HepG2 (cell line): ENCODE measurements around the gene GMEB2. TPM values are rescaled to one million over a fixed set of nuclear protein-coding genes. Genes with fewer than 3 reads are reported as not detected.

Experiments used
- ATAC-seq: fragments of 200-7000 bp; cut with Tn5 transposase; 3 replicates; pipeline ENCODE4 v1.9.1; 2020; ENCODE audit warnings: mild to moderate bottlenecking, moderate library complexity
- BruUV-seq: library from RNA; stranded (reverse); fragments of 400-500 nt; replicated peaks from 2 replicates; lab custom pipeline; 2021; lab: Mats Ljungman, UMichigan
- CTCF ChIA-PET: fragments of 300-600 bp; formaldehyde crosslinking; extraction: SDS; loops from one replicate; lab custom pipeline; 2021; ENCODE audit warnings: low total read pairs, inconsistent platforms, low intra/inter-chr PET ratio; lab: Yijun Ruan, JAX
- POLR2A ChIA-PET: fragments of 350-600 bp; sonication (Branson Sonifier 250); formaldehyde crosslinking; loops from one replicate; lab custom pipeline; 2020; ENCODE audit warnings: antibody characterized with exemption, inconsistent platforms; lab: Yijun Ruan, JAX
- DNase-seq: peaks from one replicate; pipeline ENCODE4 v3.0.0-alpha.2; 2015; ENCODE audit warnings: low spot score
- FAIRE-seq: peaks from 3 replicates; lab custom pipeline; 2011; peaks lifted over from hg19 to GRCh38; lab: Jason Lieb, UNC
- H2AFZ ChIP-seq: one replicate; pipeline ENCODE4 v1.6.1; 2011; ENCODE audit warnings: low read length, inconsistent platforms
- H3K27ac ChIP-seq: fragments of 300-600 bp; 3 replicates; pipeline ENCODE4 v1.8.0; 2011; ENCODE audit warnings: mixed run types, mild to moderate bottlenecking, mixed read lengths, low read length, inconsistent platforms; ENCODE audit not compliant: insufficient read depth; ENCODE audit errors: extremely low read length
- H3K27me3 ChIP-seq, 2 experiments: fragments of 200-600 bp in 1 of 2; 2 replicates in 1 of 2; 3 replicates in 1 of 2; pipeline versions ENCODE4 v1.6.0 to v1.8.0; 2011; ENCODE audit warnings: low read length in 2 of 2, mild to moderate bottlenecking in 2 of 2, moderate library complexity in 2 of 2, inconsistent platforms in 1 of 2; ENCODE audit not compliant: insufficient read depth in 2 of 2, control insufficient read depth in 1 of 2
- H3K36me3 ChIP-seq, 2 experiments: fragments of 200-600 bp in 1 of 2; replicated peaks in 1 of 2; 2 replicates in 1 of 2; 3 replicates in 1 of 2; pipeline versions ENCODE4 v1.5.1 to v1.8.0; 2011; ENCODE audit warnings: low read length in 2 of 2, inconsistent platforms in 1 of 2; ENCODE audit not compliant: insufficient read depth in 2 of 2, control insufficient read depth in 1 of 2
- H3K4me1 ChIP-seq: 2 replicates; pipeline ENCODE4 v1.5.1; 2012; ENCODE audit warnings: low read length, inconsistent platforms; ENCODE audit not compliant: insufficient read depth
- H3K4me2 ChIP-seq: 2 replicates; pipeline ENCODE4 v1.6.0; 2011; ENCODE audit warnings: low read depth, low read length, inconsistent platforms
- H3K4me3 ChIP-seq, 3 experiments: fragments of 200-600 bp in 1 of 3; sonication (generic), shearing (Covaris generic) in 1 of 3; replicated peaks in 1 of 3; 2 replicates each; pipeline ENCODE4 v1.5.1; 2011 to 2016; ENCODE audit warnings: low read length in 3 of 3, inconsistent platforms in 2 of 3, low read depth in 2 of 3, mild to moderate bottlenecking in 2 of 3, control low read depth in 1 of 3, mixed read lengths in 1 of 3; ENCODE audit not compliant: insufficient read depth in 1 of 3
- H3K79me2 ChIP-seq: one replicate; pipeline ENCODE4 v1.6.1; 2011; ENCODE audit warnings: low read length, inconsistent platforms; ENCODE audit not compliant: insufficient read depth
- H3K9ac ChIP-seq: 2 replicates; pipeline ENCODE4 v1.6.0; 2011; ENCODE audit warnings: mild to moderate bottlenecking, low read depth, low read length, inconsistent platforms; ENCODE audit not compliant: insufficient read depth
- H3K9me3 ChIP-seq: 2 replicates; pipeline ENCODE4 v1.5.1; 2012; ENCODE audit warnings: mild to moderate bottlenecking, low read length
- H4K20me1 ChIP-seq: 2 replicates; pipeline ENCODE4 v1.6.0; 2011; ENCODE audit warnings: inconsistent platforms, mild to moderate bottlenecking, low read length, moderate library complexity; ENCODE audit not compliant: insufficient read depth
- BHLHE40 ChIP-seq: IDR thresholded peaks from 2 replicates; pipeline ENCODE4 v1.6.1; 2011; ENCODE audit warnings: low read length, improper control_type of control experiment
- CBX2 ChIP-seq, 2 experiments: fragments of 200-600 bp in 1 of 2; sonication (generic); formaldehyde crosslinking in 1 of 2; IDR thresholded peaks; 2 replicates each; pipeline versions ENCODE4 v1.7.0 to v1.8.1; 2018 to 2022; ENCODE audit warnings: low read depth in 2 of 2, low read length in 1 of 2, mild to moderate bottlenecking in 1 of 2, missing genetic modification reagents in 1 of 2
- DNMT1 ChIP-seq: sonication (generic); formaldehyde crosslinking; IDR thresholded peaks from 2 replicates; pipeline ENCODE4 v1.5.1; 2020; ENCODE audit warnings: mild to moderate bottlenecking, missing genetic modification reagents
- EED ChIP-seq: sonication (generic); formaldehyde crosslinking; IDR thresholded peaks from 2 replicates; pipeline ENCODE4 v1.5.0; 2020; ENCODE audit warnings: mild to moderate bottlenecking, missing genetic modification reagents
- ISX ChIP-seq: sonication (generic); formaldehyde crosslinking; conservative IDR thresholded peaks from 2 replicates; pipeline ENCODE4 v1.5.0; 2020; ENCODE audit warnings: missing genetic modification reagents
- JUND ChIP-seq: sonication (generic); formaldehyde crosslinking; IDR thresholded peaks from 2 replicates; pipeline ENCODE4 v1.8.0; 2022; ENCODE audit warnings: mild to moderate bottlenecking, missing genetic modification reagents
- ZNF329 ChIP-seq: sonication (generic); formaldehyde crosslinking; IDR thresholded peaks from 2 replicates; pipeline ENCODE4 v1.9.0; 2021; ENCODE audit warnings: low read depth, mild to moderate bottlenecking, missing genetic modification reagents
- ZNF549 ChIP-seq: sonication (generic); formaldehyde crosslinking; IDR thresholded peaks from 2 replicates; pipeline ENCODE4 v1.5.0; 2020; ENCODE audit warnings: missing genetic modification reagents
- WGBS: methylation state at CpG from one replicate; pipeline ENCODE4 v1.1.6; 2017; ENCODE audit warnings: low lambda C conversion rate; 5-methylcytosine and 5-hydroxymethylcytosine counted together
- in situ Hi-C: cut with HindIII; loops from 2 replicates; pipeline ENCODE4 v1.10.0; 2017; ENCODE audit warnings: low pct_unique_long_range_greater_than_20kb; ENCODE audit not compliant: extremely low pct_ligation_motif_present
- intact Hi-C: fragments of 100-400 bp; cut with micrococcal nuclease; formaldehyde crosslinking; loops from one replicate; pipeline ENCODE4 v1.10.0; 2022; ENCODE audit not compliant: unreplicated experiment
- polyA plus RNA-seq, 8 experiments: library from polyadenylated mRNA; depleted of rRNA in 3 of 8; stranded (reverse) in 7 of 8; unstranded in 1 of 8; fragments of >200 nt; fragmentation: Illumina TruSeq in 4 of 8; extraction: Trizol in 4 of 8; gene quantifications; 2 replicates each; pipeline versions ENCODE4 v1.2.1 to v1.2.3, GENCODE V29; 2011 to 2016; ENCODE audit warnings: low read depth in 4 of 8, missing spikeins in 1 of 8, mixed read lengths in 1 of 8; ENCODE audit not compliant: insufficient read depth in 1 of 8
- total RNA-seq, 5 experiments: library from RNA; depleted of rRNA; stranded (reverse); fragments of >200 nt; fragmentation: Illumina TruSeq; extraction: Trizol; gene quantifications; 2 replicates each; pipeline ENCODE4 v1.2.3, GENCODE V29; 2016; ENCODE audit warnings: low read depth in 1 of 5
- TF ChIP-seq, protein P1 (sequence below): sonication (generic); formaldehyde crosslinking; conservative IDR thresholded peaks from 2 replicates; pipeline ENCODE4 v1.8.0; 2022; ENCODE audit warnings: mild to moderate bottlenecking, moderate library complexity, missing genetic modification reagents
- TF ChIP-seq, protein P2 (sequence below): sonication (generic); formaldehyde crosslinking; IDR thresholded peaks from 2 replicates; pipeline ENCODE4 v1.4.0; 2020; ENCODE audit warnings: mild to moderate bottlenecking, missing genetic modification reagents
- TF ChIP-seq, protein P3 (sequence below): sonication (generic); formaldehyde crosslinking; IDR thresholded peaks from 2 replicates; pipeline ENCODE4 v1.8.1; 2023; ENCODE audit warnings: mild to moderate bottlenecking, missing genetic modification reagents, borderline replicate concordance

Gene GMEB2
- total and polyA plus RNA-seq, 2 of the 13 experiments (the other 11 are each of a cell fraction or from before 2014, with no cell fraction given) = 10.6 to 12.4 TPM

DNA sequence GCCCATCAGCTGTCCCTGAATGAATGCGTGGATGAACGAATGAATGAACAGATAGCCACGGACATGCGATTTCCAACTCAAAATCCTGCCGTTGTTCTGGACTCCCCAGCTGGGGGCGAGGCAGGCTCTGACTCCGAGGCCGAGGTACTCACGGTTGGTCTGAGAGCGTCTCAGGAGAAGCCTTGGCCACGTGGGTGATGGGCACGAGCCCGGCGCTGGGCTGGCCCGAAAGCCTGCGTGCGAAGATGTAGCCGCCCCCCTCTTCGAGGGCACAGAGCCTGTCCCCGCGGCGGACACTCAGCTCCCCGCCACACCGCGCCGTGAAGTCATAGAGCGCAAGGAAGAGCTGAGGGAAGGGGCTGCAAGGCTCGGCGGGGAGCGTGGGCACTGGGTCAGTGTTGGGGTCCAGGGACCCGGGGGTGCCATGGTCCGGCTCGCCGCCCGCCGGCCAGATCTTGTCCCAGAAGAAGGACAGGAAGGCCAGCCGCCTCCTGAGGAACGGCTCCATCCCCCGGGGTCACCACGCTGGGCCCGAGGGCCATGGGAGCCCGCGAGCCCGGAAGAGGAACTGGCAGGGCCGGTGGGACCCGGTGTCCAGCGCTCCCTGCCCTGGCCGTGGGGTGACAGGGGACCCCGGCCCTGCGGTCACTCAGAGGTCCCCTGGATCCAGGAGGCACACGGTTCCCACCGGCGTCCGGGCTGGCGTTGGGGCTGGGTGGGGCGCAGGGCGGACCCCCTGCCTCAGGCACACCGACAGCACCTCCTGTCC lies 79.8 kb downstream of the GMEB2 start:
- POLR2A ChIA-PET = interaction anchor here (1.1 to 1.6 kb wide), 2 partner anchors 9 to 80 kb away, joined by 3 read pairs; partner anchors contain the start of gene GMEB2

More for the DNA sequence above, 79.8 kb downstream of the GMEB2 start:
- in situ Hi-C loops = no loop called here
- no peak for DNase-seq
- CTCF ChIA-PET = no interaction called here
- H4K20me1 ChIP-seq = no peaks in the 10 kb centered on the region; the same call in 1 of the 2 replicates
- TF ChIP-seq, protein P1, sequence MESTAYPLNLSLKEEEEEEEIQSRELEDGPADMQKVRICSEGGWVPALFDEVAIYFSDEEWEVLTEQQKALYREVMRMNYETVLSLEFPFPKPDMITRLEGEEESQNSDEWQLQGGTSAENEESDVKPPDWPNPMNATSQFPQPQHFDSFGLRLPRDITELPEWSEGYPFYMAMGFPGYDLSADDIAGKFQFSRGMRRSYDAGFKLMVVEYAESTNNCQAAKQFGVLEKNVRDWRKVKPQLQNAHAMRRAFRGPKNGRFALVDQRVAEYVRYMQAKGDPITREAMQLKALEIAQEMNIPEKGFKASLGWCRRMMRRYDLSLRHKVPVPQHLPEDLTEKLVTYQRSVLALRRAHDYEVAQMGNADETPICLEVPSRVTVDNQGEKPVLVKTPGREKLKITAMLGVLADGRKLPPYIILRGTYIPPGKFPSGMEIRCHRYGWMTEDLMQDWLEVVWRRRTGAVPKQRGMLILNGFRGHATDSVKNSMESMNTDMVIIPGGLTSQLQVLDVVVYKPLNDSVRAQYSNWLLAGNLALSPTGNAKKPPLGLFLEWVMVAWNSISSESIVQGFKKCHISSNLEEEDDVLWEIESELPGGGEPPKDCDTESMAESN = no peak
- TF ChIP-seq DNMT1 (CRISPR knock-in tag) (no peak), CBX2 (IDR thresholded peaks at IDR 0.05; ENCODE audit: low read depth, low read length) (no peak), CBX2 (CRISPR knock-in tag; IDR thresholded peaks at IDR 0.05; ENCODE audit: low read depth) (no peak), JUND (CRISPR knock-in tag) (no peak), ISX (CRISPR knock-in tag) (no peak), EED (0 out of 2 replicates have a peak, but pooled peaks have one; percentile 27), ZNF549 (no peak), ZNF329 (CRISPR knock-in tag) (no peak), BHLHE40 (0 out of 2 replicates have a peak, but pooled peaks have one; percentile 5)
- TF ChIP-seq, protein P2, sequence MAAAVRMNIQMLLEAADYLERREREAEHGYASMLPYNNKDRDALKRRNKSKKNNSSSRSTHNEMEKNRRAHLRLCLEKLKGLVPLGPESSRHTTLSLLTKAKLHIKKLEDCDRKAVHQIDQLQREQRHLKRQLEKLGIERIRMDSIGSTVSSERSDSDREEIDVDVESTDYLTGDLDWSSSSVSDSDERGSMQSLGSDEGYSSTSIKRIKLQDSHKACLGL (CRISPR knock-in tag) = 0 out of 2 replicates have a peak, but pooled peaks have one; percentile 26
- TF ChIP-seq, protein P3, sequence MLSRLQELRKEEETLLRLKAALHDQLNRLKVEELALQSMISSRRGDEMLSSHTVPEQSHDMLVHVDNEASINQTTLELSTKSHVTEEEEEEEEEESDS (CRISPR knock-in tag) = no peak
- TF ChIP-seq, all 625 proteins: peak for 3
- Histone ChIP-seq H3K4me3 (no peak overlapping the region), H3K36me3 (no peaks in the 10 kb centered on the region), H3K4me2 (no peak overlapping the region), H2AFZ (no peak overlapping the region), H3K4me1 (peaks cover 20% of the 10 kb centered on the region), H3K27ac (no peak overlapping the region), H3K9me3 (no peaks in the 10 kb centered on the region), H3K27me3 (peaks cover 34 to 76% of the 10 kb centered on the region in 2 experiments), H3K9ac (no peak overlapping the region), H3K79me2 (no peaks in the 10 kb centered on the region)
- intact Hi-C loops = no loop called here
- FAIRE-seq (no peak), ATAC-seq (no peak)
- no TSS peak for BruUV-seq
- WGBS = 54% methylated on average over 25 of the region's 58 CpGs
